ENCODE results near the gene GPR6. TPM values are rescaled to one million over a fixed set of nuclear protein-coding genes. Genes with fewer than 3 reads are reported as not detected.
A peak's percentile ranks its signal among the peaks of the same experiment; 100 is the strongest.

The GPR6 gene
- total and polyA plus RNA-seq, 2 experiments from 2014 or later: not detected

DNA sequence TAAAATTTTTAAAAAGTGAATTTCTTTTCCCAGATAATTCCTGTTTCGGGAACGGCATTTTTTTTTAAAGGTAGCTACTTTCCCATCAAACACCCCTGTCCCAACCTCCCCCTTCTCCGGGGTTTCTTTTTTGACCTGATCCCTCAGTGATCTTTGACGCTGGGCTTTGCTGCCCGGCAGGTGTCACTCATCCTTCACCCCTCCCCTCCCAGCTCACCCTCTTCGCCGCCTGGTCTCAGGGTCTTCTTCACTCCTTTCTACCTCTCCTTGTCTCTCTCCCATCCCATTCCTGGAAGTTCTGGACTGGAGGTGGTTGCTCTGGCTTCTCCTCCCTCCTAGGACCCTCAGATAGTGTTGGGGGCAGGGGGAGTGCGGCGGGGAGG is 329 bp upstream of the GPR6 start:
- H3K79me2 ChIP-seq: no peaks in the 10 kb centered on the region
- peaks cover 7% of the 10 kb centered on the region for H3K4me1 ChIP-seq (ENCODE audit: insufficient read depth)
- no peak overlapping the region for H3K4me3 ChIP-seq
- no peaks in the 10 kb centered on the region for H3K9me2 ChIP-seq (replicated peaks; ENCODE audit: insufficient read depth)
- no peaks in the 10 kb centered on the region for H3K9me3 ChIP-seq (ENCODE audit: low read depth)
- H3K4me2 ChIP-seq: peak overlapping the region; percentile 76
- H3K27me3 ChIP-seq: peaks cover 71% of the 10 kb centered on the region
- TF ChIP-seq EZH2phosphoT487 (IDR thresholded peaks at IDR 0.05; ENCODE audit: low read depth, severe bottlenecking, unreplicated experiment) (no peak), EZH2 (IDR thresholded peaks at IDR 0.05; ENCODE audit: borderline replicate concordance) (no peak)
- TF ChIP-seq, protein P1, sequence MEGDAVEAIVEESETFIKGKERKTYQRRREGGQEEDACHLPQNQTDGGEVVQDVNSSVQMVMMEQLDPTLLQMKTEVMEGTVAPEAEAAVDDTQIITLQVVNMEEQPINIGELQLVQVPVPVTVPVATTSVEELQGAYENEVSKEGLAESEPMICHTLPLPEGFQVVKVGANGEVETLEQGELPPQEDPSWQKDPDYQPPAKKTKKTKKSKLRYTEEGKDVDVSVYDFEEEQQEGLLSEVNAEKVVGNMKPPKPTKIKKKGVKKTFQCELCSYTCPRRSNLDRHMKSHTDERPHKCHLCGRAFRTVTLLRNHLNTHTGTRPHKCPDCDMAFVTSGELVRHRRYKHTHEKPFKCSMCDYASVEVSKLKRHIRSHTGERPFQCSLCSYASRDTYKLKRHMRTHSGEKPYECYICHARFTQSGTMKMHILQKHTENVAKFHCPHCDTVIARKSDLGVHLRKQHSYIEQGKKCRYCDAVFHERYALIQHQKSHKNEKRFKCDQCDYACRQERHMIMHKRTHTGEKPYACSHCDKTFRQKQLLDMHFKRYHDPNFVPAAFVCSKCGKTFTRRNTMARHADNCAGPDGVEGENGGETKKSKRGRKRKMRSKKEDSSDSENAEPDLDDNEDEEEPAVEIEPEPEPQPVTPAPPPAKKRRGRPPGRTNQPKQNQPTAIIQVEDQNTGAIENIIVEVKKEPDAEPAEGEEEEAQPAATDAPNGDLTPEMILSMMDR (IDR thresholded peaks at IDR 0.05; ENCODE audit: poor library complexity): no peak
- WGBS (ENCODE audit: low lambda C conversion rate, missing lambda C conversion rate): 14% methylated on average over 9 of the region's 9 CpGs
- H3K36me3 ChIP-seq (replicated peaks; ENCODE audit: insufficient read depth, low read depth): no peaks in the 10 kb centered on the region
- H3K27ac ChIP-seq: no peak overlapping the region
- H2AFZ ChIP-seq: no peak overlapping the region
- DNase-seq (ENCODE audit: low spot score): no peak
- no peaks in the 10 kb centered on the region for H4K20me1 ChIP-seq (ENCODE audit: insufficient read depth, poor library complexity, severe bottlenecking)

DNA sequence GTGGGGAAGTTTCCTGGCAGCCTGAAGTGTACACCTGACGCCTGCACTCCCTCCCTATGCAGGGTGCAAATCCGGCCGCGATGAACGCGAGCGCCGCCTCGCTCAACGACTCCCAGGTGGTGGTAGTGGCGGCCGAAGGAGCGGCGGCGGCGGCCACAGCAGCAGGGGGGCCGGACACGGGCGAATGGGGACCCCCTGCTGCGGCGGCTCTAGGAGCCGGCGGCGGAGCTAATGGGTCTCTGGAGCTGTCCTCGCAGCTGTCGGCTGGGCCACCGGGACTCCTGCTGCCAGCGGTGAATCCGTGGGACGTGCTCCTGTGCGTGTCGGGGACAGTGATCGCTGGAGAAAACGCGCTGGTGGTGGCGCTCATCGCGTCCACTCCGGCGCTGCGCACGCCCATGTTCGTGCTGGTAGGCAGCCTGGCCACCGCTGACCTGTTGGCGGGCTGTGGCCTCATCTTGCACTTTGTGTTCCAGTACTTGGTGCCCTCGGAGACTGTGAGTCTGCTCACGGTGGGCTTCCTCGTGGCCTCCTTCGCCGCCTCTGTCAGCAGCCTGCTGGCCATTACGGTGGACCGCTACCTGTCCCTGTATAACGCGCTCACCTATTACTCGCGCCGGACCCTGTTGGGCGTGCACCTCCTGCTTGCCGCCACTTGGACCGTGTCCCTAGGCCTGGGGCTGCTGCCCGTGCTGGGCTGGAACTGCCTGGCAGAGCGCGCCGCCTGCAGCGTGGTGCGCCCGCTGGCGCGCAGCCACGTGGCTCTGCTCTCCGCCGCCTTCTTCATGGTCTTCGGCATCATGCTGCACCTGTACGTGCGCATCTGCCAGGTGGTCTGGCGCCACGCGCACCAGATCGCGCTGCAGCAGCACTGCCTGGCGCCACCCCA is 1.2 kb downstream of the GPR6 start:
- Histone ChIP-seq H2AFZ (no peak overlapping the region), H3K9me3 (ENCODE audit: low read depth) (no peaks in the 10 kb centered on the region), H3K36me3 (replicated peaks; ENCODE audit: insufficient read depth, low read depth) (no peaks in the 10 kb centered on the region), H3K4me1 (ENCODE audit: insufficient read depth) (peaks cover 7% of the 10 kb centered on the region), H3K4me3 (no peak overlapping the region), H3K27ac (no peak overlapping the region), H4K20me1 (ENCODE audit: insufficient read depth, poor library complexity, severe bottlenecking) (no peaks in the 10 kb centered on the region), H3K79me2 (no peaks in the 10 kb centered on the region), H3K27me3 (peaks cover 78% of the 10 kb centered on the region), H3K9me2 (replicated peaks; ENCODE audit: insufficient read depth) (no peaks in the 10 kb centered on the region), H3K4me2 (peak overlapping the region; percentile 76)
- 28% methylated on average over 80 of the region's 81 CpGs for whole genome bisulfite sequencing (ENCODE audit: low lambda C conversion rate, missing lambda C conversion rate)
- TF ChIP-seq, protein P1 (IDR thresholded peaks at IDR 0.05; ENCODE audit: poor library complexity): no peak
- TF ChIP-seq EZH2 (IDR thresholded peaks at IDR 0.05; ENCODE audit: borderline replicate concordance) (no peak), EZH2phosphoT487 (IDR thresholded peaks at IDR 0.05; ENCODE audit: low read depth, severe bottlenecking, unreplicated experiment) (no peak)
- no peak for DNase-seq (ENCODE audit: low spot score)

DNA sequence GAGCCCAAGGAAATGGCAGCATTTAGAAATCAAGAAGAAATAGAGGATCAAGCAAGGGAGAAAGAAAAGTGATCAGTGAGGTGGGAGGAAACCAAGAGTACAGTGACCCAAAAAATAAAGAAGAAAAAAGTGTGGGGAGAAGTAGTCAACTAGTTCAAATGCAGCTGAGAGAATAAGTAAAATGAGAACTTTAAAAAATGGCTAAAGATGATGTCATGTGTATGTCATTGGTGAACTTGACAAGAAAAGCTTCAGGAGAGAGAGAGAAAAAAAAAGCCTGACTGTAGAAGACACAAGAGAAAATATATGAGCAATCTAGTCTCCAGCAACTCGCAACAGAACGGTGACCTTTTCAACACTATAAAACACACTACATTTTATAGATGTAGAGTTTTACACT is 6.3 kb downstream of the GPR6 start:
- H3K79me2 ChIP-seq: no peaks in the 10 kb centered on the region
- H3K27ac ChIP-seq: no peak overlapping the region
- H3K27me3 ChIP-seq: peaks cover 32% of the 10 kb centered on the region
- no peaks in the 10 kb centered on the region for H3K9me3 ChIP-seq (ENCODE audit: low read depth)
- no peaks in the 10 kb centered on the region for H3K9me2 ChIP-seq (replicated peaks; ENCODE audit: insufficient read depth)
- H3K4me3 ChIP-seq: no peak overlapping the region
- H4K20me1 ChIP-seq (ENCODE audit: insufficient read depth, poor library complexity, severe bottlenecking): no peaks in the 10 kb centered on the region
- H3K4me1 ChIP-seq (ENCODE audit: insufficient read depth): no peaks in the 10 kb centered on the region
- no peak overlapping the region for H3K4me2 ChIP-seq
- H3K36me3 ChIP-seq (replicated peaks; ENCODE audit: insufficient read depth, low read depth): no peaks in the 10 kb centered on the region
- no peak overlapping the region for H2AFZ ChIP-seq
- no peak for DNase-seq (ENCODE audit: low spot score)
- 97% methylated on average over 2 of the region's 2 CpGs for WGBS (ENCODE audit: low lambda C conversion rate, missing lambda C conversion rate)
- TF ChIP-seq EZH2phosphoT487 (IDR thresholded peaks at IDR 0.05; ENCODE audit: low read depth, severe bottlenecking, unreplicated experiment) (no peak), EZH2 (IDR thresholded peaks at IDR 0.05; ENCODE audit: borderline replicate concordance) (no peak)
- TF ChIP-seq, protein P1 (IDR thresholded peaks at IDR 0.05; ENCODE audit: poor library complexity): no peak
